Prostate gland (tissue), 2 donors: ENCODE measurements around the gene UGT2B7. TPM values are rescaled to one million over a fixed set of nuclear protein-coding genes. Genes with fewer than 3 reads are reported as not detected.
A peak's percentile ranks its signal among the peaks of the same experiment; 100 is the strongest.

ENCODE experiments used
- DNase-seq: peaks from one replicate; pipeline ENCODE4 v3.0.0-alpha.2; 2019; ENCODE audit warnings: low spot score
- H3K27ac ChIP-seq, 2 donors: fragments of 200-600 bp; sonication (generic); 2 replicates each; pipeline ENCODE4 v1.5.1; 2017 to 2019
- H3K27me3 ChIP-seq: fragments of 200-600 bp; sonication (generic); replicated peaks from 2 replicates; pipeline ENCODE4 v1.5.1; 2019; ENCODE audit not compliant: insufficient read depth
- H3K36me3 ChIP-seq, 2 donors: fragments of 200-600 bp; sonication (generic); 1 replicate in 1 of 2; 2 replicates in 1 of 2; pipeline versions ENCODE4 v1.5.1 to v1.8.1; 2017 to 2019
- H3K4me1 ChIP-seq: fragments of 200-600 bp; sonication (generic); replicated peaks from 2 replicates; pipeline ENCODE4 v1.5.1; 2019
- H3K4me3 ChIP-seq, 2 donors: fragments of 200-600 bp; sonication (generic); 2 replicates each; pipeline ENCODE4 v1.5.1; 2017 to 2019
- H3K9me3 ChIP-seq: fragments of 200-600 bp; sonication (generic); 2 replicates; pipeline ENCODE4 v1.5.1; 2017
- POLR2A ChIP-seq: fragments of 450-650 bp; IDR thresholded peaks from one replicate; pipeline ENCODE4 v1.6.1; 2016; ENCODE audit warnings: antibody characterized with exemption, mild to moderate bottlenecking
- POLR2AphosphoS5 ChIP-seq: sonication (generic); formaldehyde crosslinking; IDR thresholded peaks from one replicate; pipeline ENCODE4 v1.6.1; 2017; ENCODE audit warnings: antibody characterized with exemption
- WGBS: methylation state at CpG from one replicate; pipeline ENCODE4 v1.1.5; 2018; 5-methylcytosine and 5-hydroxymethylcytosine counted together
- intact Hi-C: fragments of 100-400 bp; cut with DNase I; formaldehyde crosslinking; loops from one replicate; pipeline ENCODE4 v1.14.2; 2022
- total RNA-seq, 2 donors: library from RNA; depleted of rRNA; stranded (reverse); fragments of >200 nt; gene quantifications; one replicate each; pipeline ENCODE4 v1.1.0, GENCODE V29; 2016
- TF ChIP-seq, protein P1 (sequence below), 4 experiments: fragments of 200-600 bp in 2 of 4; fragments of 450-650 bp in 2 of 4; sonication (generic) in 2 of 4; IDR thresholded peaks; 1 replicate in 3 of 4; 2 replicates in 1 of 4; pipeline ENCODE4 v1.5.1; 2016 to 2019; ENCODE audit warnings: antibody characterized with exemption in 4 of 4, mild to moderate bottlenecking in 2 of 4, moderate library complexity in 2 of 4

UGT2B7 gene
- total RNA-seq, 2 donors from 2014 or later = not detected

DNA sequence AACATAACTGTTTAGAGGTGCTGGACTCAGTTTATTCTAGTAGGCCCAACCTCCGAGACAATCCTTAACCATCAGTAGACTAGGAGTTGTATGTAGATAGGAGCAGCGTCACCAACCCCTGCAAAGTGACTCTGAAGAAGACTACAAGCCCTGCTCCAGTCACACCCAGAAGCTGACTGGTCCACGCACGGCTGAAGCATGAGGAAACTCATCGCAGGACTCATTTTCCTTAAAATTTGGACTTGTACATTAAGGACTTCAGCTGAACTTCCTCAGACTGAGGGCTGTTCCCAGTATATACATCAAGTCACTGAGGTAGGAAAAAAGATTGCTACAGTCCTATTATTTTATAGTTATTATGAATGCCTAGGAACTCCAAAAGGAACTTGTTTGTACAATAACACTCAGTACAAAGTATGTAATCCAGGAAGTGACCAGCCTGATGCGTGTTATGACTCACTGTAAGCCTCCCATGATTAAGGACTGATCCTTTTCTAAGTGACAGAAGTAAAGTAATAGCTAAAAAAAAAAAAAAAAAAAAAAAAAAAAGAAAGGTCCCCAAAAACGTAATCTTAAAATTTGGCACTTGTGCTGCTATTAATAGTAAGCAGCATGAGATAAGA is 41.6 kb upstream of the UGT2B7 start:
- H3K4me3 ChIP-seq = no peak overlapping the region
- intact Hi-C loops = no loop called here
- H3K36me3 ChIP-seq = no peaks in the 10 kb centered on the region
- no peak for TF ChIP-seq POLR2A
- 82% methylated on average over 7 of the region's 7 CpGs for WGBS
- no peaks in the 10 kb centered on the region for H3K27me3 ChIP-seq
- no peak for DNase-seq
- H3K4me1 ChIP-seq = no peaks in the 10 kb centered on the region
- no peak overlapping the region for H3K27ac ChIP-seq
- no peaks in the 10 kb centered on the region for H3K9me3 ChIP-seq

DNA sequence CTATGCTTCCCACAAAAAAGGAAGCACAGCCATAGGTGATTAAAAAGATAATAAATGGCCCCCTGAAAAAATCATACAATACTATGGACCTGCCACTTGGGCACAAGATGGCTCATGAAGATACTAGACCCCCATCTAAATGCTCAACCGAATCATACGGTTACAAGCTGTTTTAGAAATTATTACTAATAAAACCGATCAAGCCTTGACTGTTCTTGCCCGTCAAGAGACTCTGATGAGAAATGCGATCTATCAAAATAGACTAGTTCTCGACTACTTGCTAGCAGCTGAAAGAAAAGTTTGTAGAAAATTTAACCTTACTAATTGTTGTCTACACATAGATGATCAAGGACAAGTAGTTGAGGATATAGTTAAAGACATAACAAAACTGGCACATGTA is 40.1 kb upstream of the UGT2B7 start:
- H3K36me3 ChIP-seq = no peaks in the 10 kb centered on the region
- H3K4me1 ChIP-seq = no peaks in the 10 kb centered on the region
- TF ChIP-seq POLR2A = no peak
- TF ChIP-seq, protein P1, sequence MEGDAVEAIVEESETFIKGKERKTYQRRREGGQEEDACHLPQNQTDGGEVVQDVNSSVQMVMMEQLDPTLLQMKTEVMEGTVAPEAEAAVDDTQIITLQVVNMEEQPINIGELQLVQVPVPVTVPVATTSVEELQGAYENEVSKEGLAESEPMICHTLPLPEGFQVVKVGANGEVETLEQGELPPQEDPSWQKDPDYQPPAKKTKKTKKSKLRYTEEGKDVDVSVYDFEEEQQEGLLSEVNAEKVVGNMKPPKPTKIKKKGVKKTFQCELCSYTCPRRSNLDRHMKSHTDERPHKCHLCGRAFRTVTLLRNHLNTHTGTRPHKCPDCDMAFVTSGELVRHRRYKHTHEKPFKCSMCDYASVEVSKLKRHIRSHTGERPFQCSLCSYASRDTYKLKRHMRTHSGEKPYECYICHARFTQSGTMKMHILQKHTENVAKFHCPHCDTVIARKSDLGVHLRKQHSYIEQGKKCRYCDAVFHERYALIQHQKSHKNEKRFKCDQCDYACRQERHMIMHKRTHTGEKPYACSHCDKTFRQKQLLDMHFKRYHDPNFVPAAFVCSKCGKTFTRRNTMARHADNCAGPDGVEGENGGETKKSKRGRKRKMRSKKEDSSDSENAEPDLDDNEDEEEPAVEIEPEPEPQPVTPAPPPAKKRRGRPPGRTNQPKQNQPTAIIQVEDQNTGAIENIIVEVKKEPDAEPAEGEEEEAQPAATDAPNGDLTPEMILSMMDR (IDR thresholded peaks at IDR 0.05) = no peak
- no peak for TF ChIP-seq POLR2AphosphoS5
- WGBS = 97% methylated on average over 6 of the region's 6 CpGs
- H3K27me3 ChIP-seq = no peaks in the 10 kb centered on the region
- intact Hi-C loops = no loop called here
- H3K27ac ChIP-seq = no peak overlapping the region
- no peaks in the 10 kb centered on the region for H3K9me3 ChIP-seq
- no peak for DNase-seq
- H3K4me3 ChIP-seq = no peak overlapping the region

DNA sequence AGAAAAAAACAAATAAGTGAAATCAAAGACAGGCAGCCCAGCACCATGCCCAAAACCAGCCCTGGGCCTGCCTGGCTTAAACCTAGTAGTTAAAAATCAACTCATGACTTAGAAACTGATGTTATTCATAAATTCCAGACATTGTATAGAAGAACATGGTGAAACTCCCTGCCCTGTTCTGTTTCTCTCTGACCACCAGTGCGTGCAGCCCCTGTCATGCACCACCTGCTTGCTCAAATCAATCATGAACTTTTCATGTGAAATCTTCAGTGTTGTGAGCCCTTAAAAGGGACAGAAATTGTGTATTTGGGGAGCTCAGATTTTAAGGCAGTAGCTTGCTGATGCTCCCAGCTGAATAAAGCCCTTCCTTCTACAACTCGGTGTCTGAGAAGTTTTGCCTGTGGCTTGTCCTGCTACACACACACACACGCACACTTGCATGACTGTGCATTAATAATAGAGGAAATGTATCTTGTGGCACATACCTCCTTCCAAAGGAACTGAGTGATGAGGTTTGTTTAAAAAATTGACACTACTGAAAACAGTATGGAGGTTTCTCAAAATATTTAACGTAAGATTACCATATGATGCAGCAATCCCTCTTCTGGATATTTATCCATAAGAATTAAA is 39.2 kb upstream of the UGT2B7 start:
- H3K27ac ChIP-seq = no peak overlapping the region
- H3K4me1 ChIP-seq = no peaks in the 10 kb centered on the region
- intact Hi-C loops = no loop called here
- H3K36me3 ChIP-seq = no peaks in the 10 kb centered on the region
- H3K27me3 ChIP-seq = no peaks in the 10 kb centered on the region
- no peaks in the 10 kb centered on the region for H3K9me3 ChIP-seq
- no peak overlapping the region for H3K4me3 ChIP-seq
- no peak for TF ChIP-seq POLR2AphosphoS5
- TF ChIP-seq, protein P1 (IDR thresholded peaks at IDR 0.05) = no peak
- no peak for TF ChIP-seq POLR2A
- no peak for DNase-seq
- 92% methylated on average over 4 of the region's 4 CpGs for WGBS

DNA sequence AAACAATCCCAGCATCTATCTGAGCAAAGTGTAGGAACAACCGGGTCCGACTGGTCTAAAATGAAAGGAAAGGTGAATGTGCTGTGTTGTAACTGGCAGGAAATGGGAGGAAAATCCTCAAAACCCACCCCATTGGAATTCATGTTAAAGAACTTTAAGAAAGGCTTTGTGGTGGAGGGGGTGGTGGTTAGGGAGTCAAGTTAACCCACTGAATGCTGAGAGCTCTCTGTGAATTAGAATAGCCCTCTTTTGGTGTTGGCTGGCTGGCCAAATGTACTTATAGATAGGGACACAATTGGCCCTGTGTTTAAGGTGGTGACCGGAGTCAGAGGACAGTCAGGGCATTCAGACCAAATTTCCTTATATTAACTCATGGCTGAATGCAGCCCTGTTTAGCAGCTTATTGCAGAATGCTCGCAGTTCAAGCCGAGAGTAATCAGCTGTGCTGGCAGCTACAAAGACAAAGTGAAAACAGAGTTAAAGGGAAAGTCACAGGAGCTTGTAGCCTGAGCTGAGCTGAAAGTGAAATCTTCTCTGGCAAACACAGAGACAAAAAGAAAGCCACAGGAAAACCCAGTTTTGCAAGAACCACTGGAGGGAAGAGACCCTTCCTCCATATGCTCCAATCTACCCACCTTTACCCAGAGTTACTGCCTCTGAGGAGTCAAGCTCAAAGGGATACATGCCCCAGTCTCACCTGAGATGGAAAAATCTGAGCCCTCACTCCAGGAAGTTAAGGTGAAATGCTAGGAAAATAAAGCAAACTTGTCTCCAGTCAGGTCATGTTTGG is 38.5 kb upstream of the UGT2B7 start:
- WGBS = 32% methylated on average over 5 of the region's 5 CpGs
- no peaks in the 10 kb centered on the region for H3K9me3 ChIP-seq
- intact Hi-C loops = no loop called here
- H3K27ac ChIP-seq = peak overlapping the region in 1 of 2 donors; percentile 39
- H3K27me3 ChIP-seq = no peaks in the 10 kb centered on the region
- no peak overlapping the region for H3K4me3 ChIP-seq
- TF ChIP-seq, protein P1 (IDR thresholded peaks at IDR 0.05) = no peak
- TF ChIP-seq POLR2AphosphoS5 = no peak
- no peak for TF ChIP-seq POLR2A
- no peak for DNase-seq
- no peaks in the 10 kb centered on the region for H3K4me1 ChIP-seq
- H3K36me3 ChIP-seq = no peaks in the 10 kb centered on the region

DNA sequence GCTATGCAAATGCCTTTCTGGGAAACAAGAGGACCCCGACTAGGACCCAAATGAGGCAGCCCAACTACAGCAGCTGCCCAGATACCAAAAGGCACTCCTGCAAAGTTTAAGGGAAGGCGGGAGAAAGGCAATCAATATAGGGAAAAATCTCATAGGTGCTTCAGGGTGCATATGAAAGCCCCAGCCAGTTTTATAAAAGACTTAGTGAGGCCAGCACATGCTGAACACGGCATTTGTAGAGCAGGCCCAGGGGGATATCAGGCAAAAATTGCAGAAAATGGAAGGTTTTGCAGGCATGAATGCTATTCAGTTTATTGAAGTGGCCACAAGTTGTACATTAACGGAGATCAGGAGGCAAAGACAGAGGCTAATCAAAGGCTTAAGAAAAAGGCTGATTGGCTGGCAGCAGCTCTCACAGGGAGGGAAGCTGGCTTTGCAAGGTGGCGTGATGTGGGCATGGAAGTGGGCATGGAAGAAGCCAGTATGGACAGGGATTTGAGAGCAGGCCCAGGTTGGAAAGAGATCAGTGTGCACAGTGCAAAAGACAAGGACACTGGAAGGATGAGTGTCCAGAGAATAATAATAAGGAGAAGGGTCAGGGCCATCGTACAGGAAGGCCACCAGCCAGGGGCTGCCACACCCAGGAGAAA is 37.7 kb upstream of the UGT2B7 start:
- TF ChIP-seq POLR2AphosphoS5 (no peak), POLR2A (no peak)
- TF ChIP-seq, protein P1 (IDR thresholded peaks at IDR 0.05) = no peak
- no peak for DNase-seq
- Histone ChIP-seq H3K4me3 (no peak overlapping the region), H3K36me3 (no peaks in the 10 kb centered on the region), H3K4me1 (no peaks in the 10 kb centered on the region), H3K27me3 (no peaks in the 10 kb centered on the region), H3K9me3 (no peaks in the 10 kb centered on the region), H3K27ac (no peak overlapping the region)
- WGBS = 74% methylated on average over 6 of the region's 6 CpGs
- intact Hi-C loops = no loop called here
